Calu3 (cell line): ENCODE measurements around the gene NPTXR. TPM values are rescaled to one million over a fixed set of nuclear protein-coding genes. Genes with fewer than 3 reads are reported as not detected.

Experiments used
- BruUV-seq: library from RNA; stranded (reverse); fragments of 400-500 nt; replicated peaks from 2 replicates; lab custom pipeline; 2021; lab: Mats Ljungman, UMichigan
- CTCF ChIA-PET: fragments of 300-600 bp; sonication (Branson Sonifier 250); formaldehyde crosslinking; loops from one replicate; lab custom pipeline; 2022; ENCODE audit warnings: antibody characterized with exemption; lab: Charles Lee
- DNase-seq: peaks from one replicate; pipeline ENCODE4 v3.0.0; 2022
- H3K27ac Mint-ChIP-seq: one replicate; pipeline ENCODE4 v1.8.0; 2022; ENCODE audit warnings: mixed read lengths; ENCODE audit not compliant: unreplicated experiment
- H3K27me3 Mint-ChIP-seq: one replicate; pipeline ENCODE4 v1.8.0; 2022; ENCODE audit warnings: mixed read lengths; ENCODE audit not compliant: unreplicated experiment
- H3K36me3 Mint-ChIP-seq: one replicate; pipeline ENCODE4 v1.8.0; 2022; ENCODE audit warnings: mild to moderate bottlenecking, moderate library complexity, mixed read lengths; ENCODE audit not compliant: insufficient read depth, unreplicated experiment
- H3K4me1 Mint-ChIP-seq: one replicate; pipeline ENCODE4 v1.8.0; 2022; ENCODE audit warnings: mild to moderate bottlenecking, low read depth, mixed read lengths; ENCODE audit not compliant: unreplicated experiment
- H3K4me3 Mint-ChIP-seq: one replicate; pipeline ENCODE4 v1.8.0; 2022; ENCODE audit warnings: mild to moderate bottlenecking, low read depth, moderate library complexity, mixed read lengths; ENCODE audit not compliant: unreplicated experiment
- H3K9me3 Mint-ChIP-seq: one replicate; pipeline ENCODE4 v1.8.0; 2022; ENCODE audit warnings: low read depth, mixed read lengths; ENCODE audit not compliant: unreplicated experiment
- intact Hi-C: fragments of 100-400 bp; cut with micrococcal nuclease; formaldehyde crosslinking; loops from one replicate; pipeline ENCODE4 v1.10.0; 2022; ENCODE audit not compliant: unreplicated experiment
- total RNA-seq: library from RNA; stranded (reverse); gene quantifications from 2 replicates; pipeline ENCODE4 v1.2.3, GENCODE V29; 2022
- TF ChIP-seq, protein P1 (sequence below): fragments of 200-600 bp; IDR thresholded peaks from one replicate; pipeline ENCODE4 v1.8.0; 2022; ENCODE audit warnings: antibody characterized with exemption; ENCODE audit not compliant: unreplicated experiment

NPTXR gene
- total RNA-seq, 1 experiment from 2014 or later = 6.1 TPM

DNA sequence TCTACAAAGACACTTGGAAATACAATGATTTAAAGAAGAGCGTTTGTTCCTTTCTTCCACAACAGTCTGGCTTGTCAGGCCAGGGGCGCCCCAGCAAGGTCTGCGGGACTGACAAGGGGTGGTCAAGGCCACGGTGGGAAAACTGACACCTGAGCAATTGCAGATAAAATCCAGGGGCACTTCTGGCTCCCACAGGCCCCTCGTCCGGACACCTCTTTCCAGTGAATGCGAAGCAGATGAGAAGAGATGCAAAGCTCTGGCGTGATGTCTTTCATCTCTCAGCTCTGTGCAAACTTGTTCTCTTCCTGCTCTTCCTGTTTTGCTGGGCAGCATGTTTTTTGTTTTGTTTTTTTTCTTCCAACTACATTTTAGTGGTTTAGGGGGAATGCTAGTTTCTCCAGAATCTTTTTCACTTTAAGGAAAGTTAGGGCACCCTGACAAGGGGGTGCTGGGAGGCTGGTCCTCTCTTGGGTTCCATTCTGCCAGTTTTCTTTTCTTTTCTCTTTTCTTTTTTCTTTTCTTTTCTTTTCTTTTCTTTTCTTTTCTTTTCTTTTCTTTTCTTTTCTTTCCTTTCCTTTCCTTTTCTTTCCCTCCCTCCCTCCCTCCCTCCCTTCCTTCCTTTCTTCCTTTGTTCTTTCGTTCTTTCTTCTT lies 39.3 kb upstream of the NPTXR start:
- Mint-ChIP-seq H3K27ac (no peak overlapping the region), H3K27me3 (no peaks in the 10 kb centered on the region)

DNA sequence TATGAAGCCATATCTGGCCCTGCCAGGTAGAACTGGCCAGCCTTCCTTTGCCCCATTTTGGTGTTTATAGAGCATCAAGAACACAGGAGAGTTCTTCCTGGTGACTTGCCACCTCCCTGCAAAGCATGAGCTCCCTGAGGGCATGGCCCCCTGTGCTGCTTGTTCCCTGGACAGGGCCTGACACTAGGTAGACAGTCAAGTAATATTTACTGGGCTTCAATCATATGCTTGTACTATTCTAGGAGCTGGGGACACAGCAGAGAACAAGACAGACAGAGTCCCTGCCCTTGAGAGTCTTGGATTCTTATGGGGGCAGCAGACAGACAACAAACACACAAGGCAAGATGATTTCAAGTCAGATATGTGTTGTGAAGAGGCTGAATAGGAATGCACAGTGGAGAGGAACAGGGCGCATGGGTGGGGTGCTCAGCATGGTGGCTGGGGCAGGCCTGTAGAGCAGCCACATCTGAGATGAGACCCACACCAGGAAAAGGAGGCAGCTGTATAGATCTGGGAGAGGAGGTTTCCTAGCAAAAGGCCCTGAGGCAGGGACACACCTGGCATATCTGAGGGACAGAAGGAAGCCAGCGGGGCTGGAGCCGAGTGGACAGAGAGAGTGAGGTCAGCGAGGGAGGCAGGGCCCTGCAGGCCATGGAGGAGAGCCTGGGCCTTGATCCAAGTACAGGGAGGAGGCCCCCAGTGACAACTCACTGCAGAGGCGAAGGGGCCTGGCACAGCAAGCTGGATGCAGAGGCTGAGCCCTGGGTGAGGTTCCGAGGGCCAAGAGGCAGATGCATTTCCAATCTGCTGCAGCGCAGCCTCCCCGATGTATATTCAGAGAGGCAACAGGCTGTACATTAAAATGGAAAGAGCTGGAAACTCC lies 38.4 kb upstream of the NPTXR start:
- no peak for DNase-seq
- Mint-ChIP-seq H3K36me3 (no peaks in the 10 kb centered on the region), H3K4me3 (no peak overlapping the region), H3K9me3 (no peaks in the 10 kb centered on the region), H3K27me3 (no peaks in the 10 kb centered on the region), H3K27ac (no peak overlapping the region), H3K4me1 (peaks cover 10% of the 10 kb centered on the region)
- CTCF ChIA-PET = interaction anchor here (0.6 kb wide), 1 partner anchor 260 kb away, joined by 3 read pairs; no protein-coding TSS in a partner anchor
- intact Hi-C loops = no loop called here
- TF ChIP-seq, protein P1, sequence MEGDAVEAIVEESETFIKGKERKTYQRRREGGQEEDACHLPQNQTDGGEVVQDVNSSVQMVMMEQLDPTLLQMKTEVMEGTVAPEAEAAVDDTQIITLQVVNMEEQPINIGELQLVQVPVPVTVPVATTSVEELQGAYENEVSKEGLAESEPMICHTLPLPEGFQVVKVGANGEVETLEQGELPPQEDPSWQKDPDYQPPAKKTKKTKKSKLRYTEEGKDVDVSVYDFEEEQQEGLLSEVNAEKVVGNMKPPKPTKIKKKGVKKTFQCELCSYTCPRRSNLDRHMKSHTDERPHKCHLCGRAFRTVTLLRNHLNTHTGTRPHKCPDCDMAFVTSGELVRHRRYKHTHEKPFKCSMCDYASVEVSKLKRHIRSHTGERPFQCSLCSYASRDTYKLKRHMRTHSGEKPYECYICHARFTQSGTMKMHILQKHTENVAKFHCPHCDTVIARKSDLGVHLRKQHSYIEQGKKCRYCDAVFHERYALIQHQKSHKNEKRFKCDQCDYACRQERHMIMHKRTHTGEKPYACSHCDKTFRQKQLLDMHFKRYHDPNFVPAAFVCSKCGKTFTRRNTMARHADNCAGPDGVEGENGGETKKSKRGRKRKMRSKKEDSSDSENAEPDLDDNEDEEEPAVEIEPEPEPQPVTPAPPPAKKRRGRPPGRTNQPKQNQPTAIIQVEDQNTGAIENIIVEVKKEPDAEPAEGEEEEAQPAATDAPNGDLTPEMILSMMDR = no peak
- BruUV-seq = no TSS peak

More for the DNA sequence above, 39.3 kb upstream of the NPTXR start:
- DNase-seq = no peak
- intact Hi-C loops = no loop called here
- no TSS peak for BruUV-seq
- no peak overlapping the region for H3K4me3 Mint-ChIP-seq
- H3K4me1 Mint-ChIP-seq = peaks cover 10% of the 10 kb centered on the region
- TF ChIP-seq, protein P1 = no peak
- CTCF ChIA-PET = no interaction called here
- H3K36me3 Mint-ChIP-seq = no peaks in the 10 kb centered on the region
- no peaks in the 10 kb centered on the region for H3K9me3 Mint-ChIP-seq

DNA sequence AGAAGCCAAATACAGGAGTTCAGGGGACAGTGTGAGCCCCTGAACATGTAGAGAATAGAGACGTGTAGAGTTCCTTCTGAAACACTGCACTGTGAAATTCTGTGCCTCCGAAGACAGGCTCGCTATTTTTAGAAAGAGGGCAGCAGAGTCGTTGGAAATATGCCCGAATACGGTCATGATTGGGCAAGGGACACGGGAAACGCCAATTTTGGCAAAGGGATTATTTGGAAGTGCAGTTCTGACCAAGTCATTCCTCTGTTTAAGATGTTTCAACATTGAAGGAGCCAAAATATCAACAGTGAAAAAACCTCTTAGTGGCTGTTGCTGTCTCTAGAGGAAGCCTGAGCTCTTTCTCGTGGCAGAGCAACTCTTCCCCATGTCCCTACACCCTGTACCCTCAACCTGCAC lies 37.6 kb upstream of the NPTXR start:
- Mint-ChIP-seq H3K27me3 (no peaks in the 10 kb centered on the region), H3K27ac (no peak overlapping the region), H3K4me3 (no peak overlapping the region), H3K4me1 (peaks cover 10% of the 10 kb centered on the region), H3K9me3 (no peaks in the 10 kb centered on the region), H3K36me3 (no peaks in the 10 kb centered on the region)
- no peak for DNase-seq
- CTCF ChIA-PET = interaction anchor here (0.6 kb wide), 1 partner anchor 260 kb away, joined by 3 read pairs; no protein-coding TSS in a partner anchor
- TF ChIP-seq, protein P1 = no peak
- intact Hi-C loops = no loop called here
- BruUV-seq = no TSS peak

DNA sequence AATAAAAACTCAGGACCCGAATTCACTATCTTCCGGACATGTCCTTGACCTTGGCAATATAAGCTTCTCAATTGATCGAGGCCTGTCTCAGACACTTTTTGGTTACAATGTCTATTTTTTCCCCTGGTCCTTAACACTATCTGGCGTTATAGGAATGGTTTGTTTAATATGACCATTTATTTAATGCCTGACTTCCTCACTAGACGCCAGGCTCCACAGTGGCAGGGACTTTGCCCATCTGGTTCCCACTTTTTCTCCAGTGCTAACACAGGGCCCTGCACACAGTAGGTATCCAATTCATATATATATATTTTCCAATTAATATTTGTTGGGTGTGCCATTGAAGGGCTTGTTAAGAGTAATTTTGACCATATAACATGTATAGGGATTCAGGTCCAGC lies 36.1 kb upstream of the NPTXR start:
- CTCF ChIA-PET = no interaction called here
- Mint-ChIP-seq H3K36me3 (no peaks in the 10 kb centered on the region), H3K4me3 (no peak overlapping the region), H3K27ac (no peak overlapping the region), H3K9me3 (no peaks in the 10 kb centered on the region), H3K4me1 (peaks cover 10% of the 10 kb centered on the region), H3K27me3 (no peaks in the 10 kb centered on the region)
- DNase-seq = no peak
- intact Hi-C loops = no loop called here
- TF ChIP-seq, protein P1 = no peak
- BruUV-seq = no TSS peak
